H1 (cell line): ENCODE data around the gene SEMA3B. TPM values are rescaled to one million over a fixed set of nuclear protein-coding genes. Genes with fewer than 3 reads are reported as not detected.

Experiments
- ATF3 ChIP-seq: IDR thresholded peaks from 2 replicates; pipeline ENCODE4 v1.6.1; 2011; ENCODE audit warnings: low read depth, mild to moderate bottlenecking, low read length; ENCODE audit not compliant: insufficient read depth
- BACH1 ChIP-seq: IDR thresholded peaks from 2 replicates; pipeline ENCODE4 v1.6.1; 2012; ENCODE audit warnings: low read length, improper control_type of control experiment
- CTBP2 ChIP-seq: IDR thresholded peaks from 2 replicates; pipeline ENCODE4 v1.7.0; 2011; ENCODE audit warnings: borderline replicate concordance, mild to moderate bottlenecking, moderate library complexity, mixed read lengths, low read length; ENCODE audit not compliant: insufficient read depth, insufficient read length
- KDM1A ChIP-seq: fragments of 200-600, 300-600 bp; sonication (generic); IDR thresholded peaks from 2 replicates; pipeline ENCODE4 v1.7.1; 2016; ENCODE audit warnings: mild to moderate bottlenecking, low read length, borderline replicate concordance
- MAFK ChIP-seq: IDR thresholded peaks from 2 replicates; pipeline ENCODE4 v1.6.1; 2012; ENCODE audit warnings: low read depth, mild to moderate bottlenecking, improper control_type of control experiment, low read length
- RFX5 ChIP-seq: IDR thresholded peaks from 2 replicates; pipeline ENCODE4 v1.6.1; 2011; ENCODE audit warnings: low read depth, low read length, improper control_type of control experiment, borderline replicate concordance
- SIN3A ChIP-seq, 2 experiments: IDR thresholded peaks in 1 of 2; conservative IDR thresholded peaks in 1 of 2; 2 replicates each; pipeline ENCODE4 v1.6.1; 2011 to 2012; ENCODE audit warnings: low read length in 2 of 2, improper control_type of control experiment in 1 of 2, low read depth in 1 of 2, mild to moderate bottlenecking in 1 of 2
- polyA plus RNA-seq, 7 experiments: library from polyadenylated mRNA; depleted of rRNA in 3 of 7; stranded (reverse) in 5 of 7; unstranded in 2 of 7; fragments of >200 nt in 5 of 7; fragments of 200-250 nt in 2 of 7; gene quantifications; 1 replicate in 5 of 7; 2 replicates in 1 of 7; 4 replicates in 1 of 7; pipeline versions ENCODE4 v1.2.1 to v1.2.3, GENCODE V29; 2011 to 2013; ENCODE audit warnings: missing spikeins in 2 of 7, mixed read lengths in 2 of 7
- total RNA-seq: library from RNA; stranded (reverse); fragmentation: NEBNext Ultra II Directional; extraction: Animal tissue kit (Norgen Biotek cat#: 25700); gene quantifications from 2 replicates; pipeline ENCODE4 v1.2.1, GENCODE V29; 2021

Gene SEMA3B
- total and polyA plus RNA-seq, 2 of the 8 experiments (the other 6 are each of a cell fraction or from before 2014, with no cell fraction given), result 3.0 to 4.7 TPM

DNA sequence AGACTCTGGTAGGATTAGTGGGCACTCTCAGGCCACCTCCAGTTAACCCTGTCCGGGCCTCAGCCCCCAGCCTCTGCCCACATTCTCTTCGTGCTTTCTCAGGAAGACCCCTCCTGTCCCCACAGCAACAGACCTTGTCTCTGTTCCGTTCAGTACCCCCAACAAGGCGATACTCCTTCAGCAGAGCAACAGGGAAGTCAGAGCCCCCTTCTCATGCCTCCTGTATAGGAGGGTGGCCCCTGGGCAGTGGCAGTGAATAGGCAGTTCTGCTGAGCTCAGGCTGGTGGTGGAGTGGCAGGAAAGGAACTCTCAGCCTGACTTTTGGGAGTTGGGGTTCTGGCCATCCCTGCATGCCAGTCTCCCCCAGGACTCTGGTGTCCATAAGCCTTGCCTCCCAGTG, 513 bp downstream of the SEMA3B start (continued):
- TF ChIP-seq RFX5 (no peak), BACH1 (no peak), CTBP2 (no peak), SIN3A (conservative IDR thresholded peaks at IDR 0.05 in 1 of 2, IDR thresholded peaks at IDR 0.05 in 1 of 2; ENCODE audit: low read depth in 1 of 2, low read length in 2 of 2) (no peak), MAFK (no peak), KDM1A (no peak), ATF3 (no peak)
